ENCODE results near the gene BTN3A1.

DNA sequence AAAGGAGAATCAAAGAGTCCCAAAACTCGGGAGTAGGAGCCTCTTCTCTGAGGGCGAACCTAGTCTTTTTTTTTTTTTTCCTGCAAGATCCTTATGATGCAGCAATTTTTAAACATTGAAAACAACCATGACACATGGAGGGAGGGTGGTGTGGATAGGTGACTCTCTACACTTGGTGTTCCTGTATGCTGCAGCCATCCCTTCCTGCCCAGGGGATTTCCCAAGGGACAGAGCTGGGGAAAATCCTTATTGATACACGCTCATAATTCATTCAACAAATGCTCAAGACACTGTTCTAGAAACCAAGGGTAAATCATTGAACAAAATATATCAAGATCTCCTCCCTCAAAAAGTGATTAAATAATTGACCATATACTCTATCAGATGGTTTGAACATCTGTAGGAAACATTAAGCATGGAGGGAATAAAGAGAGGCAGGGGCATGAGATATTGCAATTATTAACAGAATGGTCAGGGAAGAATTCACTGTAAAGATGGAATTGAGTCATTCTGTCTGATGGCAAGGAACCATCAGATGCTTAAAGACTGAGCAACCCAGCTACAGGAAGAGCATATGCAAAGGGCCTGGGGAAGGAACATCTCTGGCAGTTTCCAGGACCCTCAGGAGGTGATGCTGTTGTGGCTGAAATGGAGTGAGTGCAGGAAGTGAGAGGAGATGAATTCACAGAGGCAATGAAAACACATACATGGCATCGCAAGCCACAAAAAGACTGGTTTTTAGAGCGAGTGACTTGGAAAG is 24.8 kb downstream of the BTN3A1 start:
- TF ChIP-seq POLR2A (IDR thresholded peaks at IDR 0.05; ENCODE audit: low read depth, low read length) (no peak), TAF1 (IDR thresholded peaks at IDR 0.05; ENCODE audit: borderline replicate concordance, low read depth, low read length) (no peak), POLR2AphosphoS5 (IDR thresholded peaks at IDR 0.05; ENCODE audit: low read depth, low read length) (no peak)
